ENCODE results near the gene COBLL1.

COBLL1 gene

DNA sequence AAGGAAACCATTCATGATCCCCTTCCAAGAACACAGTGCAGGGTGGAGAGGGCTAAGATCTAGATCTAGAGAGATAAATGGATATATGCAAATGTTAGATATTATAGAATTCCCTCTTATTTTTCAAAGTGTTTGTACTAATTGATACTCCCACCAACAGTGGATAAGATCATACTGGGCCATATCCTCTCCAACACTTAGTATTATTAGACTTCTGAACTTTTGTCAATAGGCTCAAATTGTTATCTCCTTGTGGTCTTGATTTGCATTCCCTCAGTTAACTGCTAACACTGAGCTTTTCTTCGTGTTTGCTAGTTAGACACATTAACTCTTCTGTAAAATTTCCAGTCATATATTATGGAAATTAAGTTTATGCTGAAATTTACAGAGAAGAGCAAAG lies 163.9 kb downstream of the COBLL1 start:
- DNase-seq (ENCODE audit: low read depth), result no peak

- no peak for DNase-seq (ENCODE audit: low read depth)
Measured at GRCh38 chr2:164677271-164677670, 164.4 kb downstream of the COBLL1 start.

- DNase-seq (ENCODE audit: low read depth), result no peak
Measured at GRCh38 chr2:164675687-164676086, 165.9 kb downstream of the COBLL1 start.

GRCh38 chr2:164675027-164675426 lies 166.6 kb downstream of the COBLL1 start:
- DNase-seq (ENCODE audit: low read depth), result no peak

GRCh38 chr2:164671664-164672396 lies 169.8 kb downstream of the COBLL1 start:
- no peak for DNase-seq (ENCODE audit: low read depth)

DNA sequence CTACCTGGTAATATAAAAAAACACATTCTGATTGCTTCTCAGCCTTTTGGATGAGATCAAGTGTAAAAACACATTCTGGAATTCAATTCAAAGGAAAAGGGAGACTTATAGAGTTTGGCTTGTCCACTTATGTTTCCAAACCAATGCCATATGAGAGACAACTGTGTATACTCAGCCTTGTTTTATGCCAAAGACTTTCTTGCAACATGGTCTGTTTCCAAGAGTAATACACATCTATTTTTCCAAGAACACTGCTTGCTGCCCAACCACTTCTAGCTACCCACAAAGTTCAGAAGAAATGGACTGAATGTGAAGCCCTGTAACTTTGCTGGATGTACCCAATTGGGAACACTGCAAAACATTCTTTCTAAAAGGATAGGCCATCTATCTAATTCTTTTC lies 172.3 kb downstream of the COBLL1 start:
- no peak for DNase-seq (ENCODE audit: low read depth)

GRCh38 chr2:164667566-164667965 lies 174.1 kb downstream of the COBLL1 start:
- DNase-seq (ENCODE audit: low read depth), result no peak

GRCh38 chr2:164664070-164664469 lies 177.6 kb downstream of the COBLL1 start:
- no peak for DNase-seq (ENCODE audit: low read depth)

DNA sequence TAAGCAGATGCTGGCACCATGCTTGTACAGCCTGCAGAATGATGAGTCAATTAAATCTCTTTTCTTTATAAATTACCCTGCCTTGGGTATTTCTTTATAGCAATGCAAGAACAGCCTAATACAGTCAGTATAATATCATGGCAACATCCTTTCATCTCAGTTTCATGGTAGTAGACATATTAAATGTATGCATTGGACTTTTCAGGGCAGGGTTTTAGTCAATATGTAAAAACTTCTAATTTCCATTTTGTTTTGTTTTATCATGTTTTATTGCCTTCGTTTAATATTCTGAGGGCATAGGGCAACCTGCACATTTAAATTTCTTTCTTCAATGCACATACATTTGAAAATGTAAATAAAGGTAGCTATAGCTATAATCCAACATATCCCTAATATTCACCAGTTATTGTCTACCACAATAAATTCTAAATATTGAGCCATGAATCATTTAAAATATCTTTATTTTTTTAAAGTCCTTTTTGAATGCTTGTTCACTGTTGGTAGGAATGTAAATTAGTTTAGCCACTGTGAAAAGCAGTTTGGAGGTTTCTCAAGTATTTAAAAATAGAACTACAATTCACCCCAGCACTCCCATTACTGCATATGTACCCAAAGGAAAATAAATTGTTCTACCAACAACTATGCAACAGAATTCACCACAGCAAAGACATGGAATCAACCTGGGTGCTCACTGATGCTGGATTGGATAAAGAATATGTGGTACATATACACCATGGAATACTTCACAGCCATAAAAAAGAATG lies 178.6 kb downstream of the COBLL1 start:
- DNase-seq (ENCODE audit: low read depth), result no peak

- DNase-seq (ENCODE audit: low read depth), result no peak
Measured at GRCh38 chr2:164662066-164662465, 179.6 kb downstream of the COBLL1 start.

DNA sequence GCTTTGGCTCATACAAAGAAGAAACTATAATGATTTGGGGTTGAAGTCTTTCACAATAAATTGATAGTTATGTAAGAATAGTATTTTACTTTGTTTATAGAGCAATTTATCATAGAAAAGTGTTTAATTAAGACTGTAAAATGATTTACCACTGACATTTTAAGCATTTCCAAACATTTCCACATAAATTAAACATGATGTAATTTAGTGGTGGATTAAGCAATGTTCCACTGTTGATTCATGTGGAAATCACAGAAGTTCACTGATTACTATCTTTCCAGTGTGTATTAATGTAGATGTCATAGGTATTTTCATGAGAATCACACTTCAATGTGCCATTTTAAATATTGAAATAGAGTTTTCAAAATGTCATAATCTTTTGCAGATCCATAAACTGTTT lies 180.3 kb downstream of the COBLL1 start:
- DNase-seq (ENCODE audit: low read depth), result no peak

- no peak for DNase-seq (ENCODE audit: low read depth)
Measured at GRCh38 chr2:164657129-164657528, 184.5 kb downstream of the COBLL1 start.

DNA sequence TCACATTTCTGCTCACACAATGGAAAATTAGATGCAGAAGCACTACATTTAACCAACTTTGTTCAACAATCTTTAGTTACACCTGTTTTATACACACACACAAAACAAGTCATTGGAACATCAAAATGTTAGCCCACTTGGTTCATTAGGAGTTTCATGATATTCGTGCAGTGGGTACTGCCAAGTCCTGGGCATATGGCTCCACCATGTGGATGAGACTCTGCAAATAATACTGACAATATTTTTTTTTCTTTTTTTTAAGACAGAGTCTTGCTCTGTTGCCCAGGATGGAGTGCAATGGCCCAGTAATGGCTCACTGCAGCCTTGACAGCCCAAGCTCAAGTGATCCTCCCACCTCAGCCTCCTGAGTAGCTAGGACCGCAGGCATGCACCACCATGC lies 185.9 kb downstream of the COBLL1 start:
- DNase-seq (ENCODE audit: low read depth), result no peak

- DNase-seq (ENCODE audit: low read depth), result no peak
Measured at GRCh38 chr2:164655336-164655735, 186.3 kb downstream of the COBLL1 start.

DNA sequence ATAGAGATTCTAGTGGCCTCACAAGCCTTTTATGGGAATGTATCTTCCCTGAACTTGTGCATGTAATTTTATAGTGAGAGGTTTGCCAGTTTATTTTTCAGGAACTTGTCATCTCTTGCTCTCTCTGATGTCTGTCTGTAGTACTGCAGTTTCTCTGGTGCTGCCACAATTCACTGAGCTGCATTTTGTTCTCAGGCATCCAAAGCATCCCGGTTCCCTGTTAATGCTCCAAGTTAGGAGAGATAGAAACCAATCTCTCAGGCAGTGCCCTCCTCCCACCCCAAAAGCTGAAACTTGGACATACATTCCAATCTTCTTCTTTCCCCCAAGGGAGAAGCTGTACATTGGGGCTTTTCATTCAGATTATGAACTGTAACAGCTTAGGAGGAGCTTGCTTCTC lies 190.3 kb downstream of the COBLL1 start:
- DNase-seq (ENCODE audit: low read depth), result no peak

- no peak for DNase-seq (ENCODE audit: low read depth)
Measured at GRCh38 chr2:164644036-164644700, 197.5 kb downstream of the COBLL1 start.

DNA sequence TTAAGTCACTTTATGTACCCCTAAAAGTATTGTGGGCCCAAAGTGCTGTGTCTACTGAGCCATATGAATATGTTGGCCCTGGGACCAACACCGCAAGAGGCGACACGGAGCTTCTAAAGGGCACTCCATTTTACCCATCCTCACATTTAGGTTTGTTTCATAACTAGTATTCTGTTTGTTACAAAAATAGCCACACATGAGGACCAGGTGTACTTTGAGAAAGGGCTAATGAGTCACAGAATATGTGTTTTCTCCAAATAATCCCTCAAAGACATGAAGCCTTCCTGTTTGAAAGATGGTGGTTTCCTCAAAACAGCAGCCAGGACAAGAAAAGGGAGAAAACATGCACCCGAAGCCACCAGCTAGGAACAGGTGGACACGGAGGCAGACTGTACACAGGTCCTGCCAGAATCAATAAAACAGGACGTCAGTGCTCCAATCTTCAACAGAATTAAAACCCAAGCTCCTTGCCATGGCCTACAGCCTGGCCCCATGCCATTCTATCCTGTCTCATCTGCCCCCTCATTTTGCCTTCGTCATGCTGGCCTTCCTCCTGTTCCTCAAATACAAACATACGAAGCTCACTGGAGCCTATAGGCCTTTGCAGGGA lies 198.6 kb downstream of the COBLL1 start:
- DNase-seq (ENCODE audit: low read depth), result no peak

GRCh38 chr2:164642268-164642667 lies 199.4 kb downstream of the COBLL1 start:
- no peak for DNase-seq (ENCODE audit: low read depth)

Data from stimulated activated CD8-positive, alpha-beta memory T cell treated with anti-CD3 and anti-CD28 coated beads, Interleukin-12 subunit alpha, Interleukin-12 subunit beta, amount 100 ng/mL, for 4 hours (primary cell).